Nephron progenitor cell (in vitro differentiated cells): Measurements from ENCODE around the gene YAE1.
A peak's percentile ranks its signal among the peaks of the same experiment; 100 is the strongest.

Source experiments
- DNase-seq: peaks from one replicate; pipeline ENCODE4 v3.0.0; 2021
- H3K27ac Mint-ChIP-seq: 2 replicates; pipeline ENCODE4 v1.8.0; 2021; ENCODE audit warnings: mild to moderate bottlenecking, moderate library complexity, mixed read lengths
- H3K27me3 Mint-ChIP-seq: 2 replicates; pipeline ENCODE4 v1.8.0; 2021; ENCODE audit warnings: mild to moderate bottlenecking, low read depth, mixed read lengths; ENCODE audit not compliant: poor library complexity
- H3K36me3 Mint-ChIP-seq: 2 replicates; pipeline ENCODE4 v1.8.0; 2021; ENCODE audit warnings: low read depth, mixed read lengths
- H3K4me1 Mint-ChIP-seq: 2 replicates; pipeline ENCODE4 v1.8.0; 2021; ENCODE audit warnings: mixed read lengths
- H3K4me3 Mint-ChIP-seq: 2 replicates; pipeline ENCODE4 v1.8.0; 2021; ENCODE audit warnings: mild to moderate bottlenecking, moderate library complexity, mixed read lengths
- H3K9me3 Mint-ChIP-seq: 2 replicates; pipeline ENCODE4 v1.8.0; 2021; ENCODE audit warnings: mild to moderate bottlenecking, moderate library complexity, mixed read lengths
- TF ChIP-seq, protein P1 (sequence below): fragments of 200-600 bp; sonication (generic); IDR thresholded peaks from 2 replicates; pipeline ENCODE4 v1.5.0; 2021; ENCODE audit warnings: antibody characterized with exemption

Gene YAE1

DNA sequence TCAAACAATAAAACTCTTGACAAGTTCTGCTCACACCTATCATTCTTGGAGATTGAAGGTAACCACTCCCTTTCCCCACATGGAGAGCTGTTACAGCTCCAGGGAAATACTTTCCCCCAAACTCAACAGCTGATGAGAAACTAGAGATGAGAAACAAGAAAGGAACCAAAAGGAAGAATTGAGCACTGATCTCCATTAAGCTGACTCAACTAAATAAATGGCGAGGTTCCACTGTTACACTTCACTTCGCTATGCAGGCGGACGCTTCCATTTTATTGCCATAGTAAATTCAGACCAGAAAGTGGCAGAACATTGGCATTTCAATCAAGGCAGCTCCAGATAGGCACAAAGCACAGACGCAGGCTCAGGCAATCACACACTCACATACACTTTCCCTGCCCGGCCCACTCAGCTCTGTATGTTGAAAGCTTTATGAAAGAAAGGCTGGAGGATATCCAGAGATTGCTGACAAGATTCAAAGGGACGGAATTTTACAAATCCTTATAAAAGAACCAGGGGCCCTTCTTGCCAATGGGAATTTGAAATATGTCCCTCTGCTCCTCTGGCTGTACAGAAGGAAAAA, 11.5 kb upstream of the YAE1 start:
- no peak for DNase-seq

DNA sequence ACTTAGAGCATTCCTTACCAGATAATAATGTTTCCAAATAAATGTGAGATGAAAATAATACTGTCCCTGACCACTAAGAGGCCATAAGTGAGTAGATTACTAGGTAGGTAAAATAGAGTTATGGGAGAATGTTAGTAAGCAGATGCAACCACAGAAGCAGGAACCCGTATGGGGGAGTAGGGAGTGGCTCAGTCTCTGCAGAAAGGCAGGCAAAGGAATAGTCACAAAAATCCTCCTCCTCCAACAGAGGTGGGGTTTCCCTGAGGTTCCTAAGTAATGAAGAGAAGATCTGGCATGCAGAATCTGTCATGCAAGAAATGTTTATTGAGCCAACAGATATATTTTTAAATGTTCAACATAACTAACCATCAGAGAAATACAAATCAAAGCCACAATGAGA, 9.0 kb upstream of the YAE1 start:
- peaks cover 3% of the 10 kb centered on the region for H3K9me3 Mint-ChIP-seq
- H3K4me3 Mint-ChIP-seq, result no peak overlapping the region
- peaks cover 19% of the 10 kb centered on the region for H3K4me1 Mint-ChIP-seq
- no peak overlapping the region for H3K27ac Mint-ChIP-seq
- peaks cover 4% of the 10 kb centered on the region for H3K27me3 Mint-ChIP-seq
- TF ChIP-seq, protein P1, sequence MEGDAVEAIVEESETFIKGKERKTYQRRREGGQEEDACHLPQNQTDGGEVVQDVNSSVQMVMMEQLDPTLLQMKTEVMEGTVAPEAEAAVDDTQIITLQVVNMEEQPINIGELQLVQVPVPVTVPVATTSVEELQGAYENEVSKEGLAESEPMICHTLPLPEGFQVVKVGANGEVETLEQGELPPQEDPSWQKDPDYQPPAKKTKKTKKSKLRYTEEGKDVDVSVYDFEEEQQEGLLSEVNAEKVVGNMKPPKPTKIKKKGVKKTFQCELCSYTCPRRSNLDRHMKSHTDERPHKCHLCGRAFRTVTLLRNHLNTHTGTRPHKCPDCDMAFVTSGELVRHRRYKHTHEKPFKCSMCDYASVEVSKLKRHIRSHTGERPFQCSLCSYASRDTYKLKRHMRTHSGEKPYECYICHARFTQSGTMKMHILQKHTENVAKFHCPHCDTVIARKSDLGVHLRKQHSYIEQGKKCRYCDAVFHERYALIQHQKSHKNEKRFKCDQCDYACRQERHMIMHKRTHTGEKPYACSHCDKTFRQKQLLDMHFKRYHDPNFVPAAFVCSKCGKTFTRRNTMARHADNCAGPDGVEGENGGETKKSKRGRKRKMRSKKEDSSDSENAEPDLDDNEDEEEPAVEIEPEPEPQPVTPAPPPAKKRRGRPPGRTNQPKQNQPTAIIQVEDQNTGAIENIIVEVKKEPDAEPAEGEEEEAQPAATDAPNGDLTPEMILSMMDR, result no peak
- no peak for DNase-seq
- no peaks in the 10 kb centered on the region for H3K36me3 Mint-ChIP-seq

More for the DNA sequence above, 11.5 kb upstream of the YAE1 start:
- Mint-ChIP-seq H3K27me3 (peaks cover 9% of the 10 kb centered on the region), H3K4me3 (no peak overlapping the region), H3K36me3 (no peaks in the 10 kb centered on the region), H3K4me1 (peaks cover 7% of the 10 kb centered on the region), H3K27ac (peak overlapping the region; percentile 16), H3K9me3 (no peaks in the 10 kb centered on the region)
- TF ChIP-seq, protein P1, result no peak

DNA sequence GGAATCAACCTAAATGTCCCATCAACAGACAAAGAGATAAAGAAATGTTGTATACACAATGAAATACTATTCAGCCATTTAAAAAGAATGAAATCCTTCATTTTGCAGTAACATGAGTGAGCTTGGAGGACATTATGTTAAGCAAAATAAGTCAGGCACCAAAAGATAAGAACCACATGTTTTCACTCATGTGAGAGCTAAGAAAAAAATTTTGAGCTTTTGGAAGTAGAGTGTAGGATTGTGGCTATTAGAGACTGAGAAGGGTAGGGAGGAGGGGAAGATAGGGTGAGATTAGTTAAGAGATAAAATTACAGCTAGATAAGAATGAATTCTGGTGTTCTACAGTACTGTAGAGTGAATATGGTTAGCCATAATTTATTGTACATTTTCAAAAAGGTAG, 8.3 kb upstream of the YAE1 start:
- Mint-ChIP-seq H3K27ac (no peak overlapping the region), H3K4me3 (no peak overlapping the region), H3K9me3 (peaks cover 4% of the 10 kb centered on the region), H3K27me3 (peaks cover 4% of the 10 kb centered on the region), H3K4me1 (peaks cover 19% of the 10 kb centered on the region), H3K36me3 (no peaks in the 10 kb centered on the region)
- no peak for DNase-seq
- TF ChIP-seq, protein P1, result no peak

DNA sequence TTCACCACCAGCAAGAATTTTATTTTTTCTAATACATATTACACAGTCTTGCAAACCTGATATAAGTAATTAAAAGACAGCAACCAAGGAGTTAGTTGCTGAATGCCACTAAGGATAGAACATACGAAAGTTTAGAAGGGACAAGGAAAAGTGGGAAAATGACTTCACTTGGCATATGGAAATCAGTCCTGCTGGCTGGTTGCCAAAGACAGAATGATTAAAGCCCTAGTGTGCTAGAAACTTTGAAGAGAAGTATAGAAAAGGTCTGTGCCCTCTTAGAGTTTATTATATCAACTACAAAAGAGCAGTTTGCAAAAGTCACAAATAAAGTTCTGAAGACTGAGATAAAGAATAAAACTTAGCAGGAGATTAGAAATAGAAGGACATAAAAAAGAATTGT, 5.8 kb upstream of the YAE1 start:
- no peaks in the 10 kb centered on the region for H3K36me3 Mint-ChIP-seq
- peaks cover 4% of the 10 kb centered on the region for H3K27me3 Mint-ChIP-seq
- DNase-seq, result no peak
- peaks cover 14% of the 10 kb centered on the region for H3K4me1 Mint-ChIP-seq
- peaks cover 4% of the 10 kb centered on the region for H3K9me3 Mint-ChIP-seq
- H3K4me3 Mint-ChIP-seq, result no peak overlapping the region
- no peak overlapping the region for H3K27ac Mint-ChIP-seq
- TF ChIP-seq, protein P1, result no peak

DNA sequence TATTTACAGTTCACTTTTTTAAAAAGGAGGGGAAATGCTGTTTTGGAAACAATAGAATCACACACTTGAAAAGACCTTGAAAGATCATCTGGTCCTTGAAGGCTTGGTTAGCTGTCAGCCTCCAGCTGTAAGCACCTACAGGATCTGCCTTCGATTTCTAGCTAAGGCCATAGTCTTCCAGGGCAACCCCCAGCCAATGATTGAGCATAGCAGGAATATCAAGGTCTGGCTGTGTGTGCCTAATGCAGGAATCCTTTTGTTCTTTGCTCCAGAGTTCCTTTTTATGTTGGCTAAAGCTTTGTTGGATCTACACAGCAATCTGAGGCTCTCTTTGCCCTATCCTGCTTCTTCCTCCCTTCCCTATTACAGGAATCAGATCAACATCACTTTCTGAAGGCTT, 5.2 kb upstream of the YAE1 start:
- H3K9me3 Mint-ChIP-seq, result peaks cover 4% of the 10 kb centered on the region
- peaks cover 4% of the 10 kb centered on the region for H3K27me3 Mint-ChIP-seq
- H3K27ac Mint-ChIP-seq, result no peak overlapping the region
- TF ChIP-seq, protein P1, result no peak
- H3K4me1 Mint-ChIP-seq, result peaks cover 19% of the 10 kb centered on the region
- no peak overlapping the region for H3K4me3 Mint-ChIP-seq
- no peak for DNase-seq
- H3K36me3 Mint-ChIP-seq, result no peaks in the 10 kb centered on the region

DNA sequence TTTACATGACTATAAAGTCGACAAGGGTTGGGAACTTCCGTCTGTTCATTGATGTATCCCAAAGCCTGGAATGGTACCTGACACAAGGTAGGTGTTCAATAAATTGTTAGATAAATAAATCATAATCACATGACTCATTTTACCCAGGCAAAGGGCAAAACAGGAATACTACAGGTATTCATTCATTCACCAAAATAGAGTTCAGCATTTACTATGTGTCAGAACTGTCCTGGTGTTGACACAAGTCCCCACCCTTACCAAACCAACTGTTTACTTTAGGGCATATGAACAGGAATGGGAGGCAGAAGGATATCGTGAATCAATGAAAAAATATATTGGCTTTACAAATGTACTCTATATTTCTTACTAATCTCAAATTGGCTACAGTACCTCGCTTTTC, 666 bp upstream of the YAE1 start:
- peaks cover 4% of the 10 kb centered on the region for H3K9me3 Mint-ChIP-seq
- TF ChIP-seq, protein P1, result no peak
- peak overlapping the region; percentile 72 for H3K27ac Mint-ChIP-seq
- DNase-seq, result no peak
- peaks cover 4% of the 10 kb centered on the region for H3K36me3 Mint-ChIP-seq
- H3K27me3 Mint-ChIP-seq, result no peaks in the 10 kb centered on the region
- H3K4me1 Mint-ChIP-seq, result peaks cover 37% of the 10 kb centered on the region
- H3K4me3 Mint-ChIP-seq, result peak overlapping the region; percentile 96
